Stimulated activated CD8-positive, alpha-beta memory T cell treated with anti-CD3 and anti-CD28 coated beads, Interleukin-7, amount 100 ng/mL, for 4 hours (primary cell): ENCODE results near the gene IGFBP6.

Experiments used
- DNase-seq, 2 donors: peaks; one replicate each; pipeline ENCODE4 v3.0.0-alpha.2; 2020; ENCODE audit warnings: low read depth in 2 of 2

IGFBP6 gene

GRCh38 chr12:53115891-53116648, 18.6 kb downstream of the IGFBP6 start:
- DNase-seq = no peak

GRCh38 chr12:53118751-53119300, 21.4 kb downstream of the IGFBP6 start:
- no peak for DNase-seq

DNA sequence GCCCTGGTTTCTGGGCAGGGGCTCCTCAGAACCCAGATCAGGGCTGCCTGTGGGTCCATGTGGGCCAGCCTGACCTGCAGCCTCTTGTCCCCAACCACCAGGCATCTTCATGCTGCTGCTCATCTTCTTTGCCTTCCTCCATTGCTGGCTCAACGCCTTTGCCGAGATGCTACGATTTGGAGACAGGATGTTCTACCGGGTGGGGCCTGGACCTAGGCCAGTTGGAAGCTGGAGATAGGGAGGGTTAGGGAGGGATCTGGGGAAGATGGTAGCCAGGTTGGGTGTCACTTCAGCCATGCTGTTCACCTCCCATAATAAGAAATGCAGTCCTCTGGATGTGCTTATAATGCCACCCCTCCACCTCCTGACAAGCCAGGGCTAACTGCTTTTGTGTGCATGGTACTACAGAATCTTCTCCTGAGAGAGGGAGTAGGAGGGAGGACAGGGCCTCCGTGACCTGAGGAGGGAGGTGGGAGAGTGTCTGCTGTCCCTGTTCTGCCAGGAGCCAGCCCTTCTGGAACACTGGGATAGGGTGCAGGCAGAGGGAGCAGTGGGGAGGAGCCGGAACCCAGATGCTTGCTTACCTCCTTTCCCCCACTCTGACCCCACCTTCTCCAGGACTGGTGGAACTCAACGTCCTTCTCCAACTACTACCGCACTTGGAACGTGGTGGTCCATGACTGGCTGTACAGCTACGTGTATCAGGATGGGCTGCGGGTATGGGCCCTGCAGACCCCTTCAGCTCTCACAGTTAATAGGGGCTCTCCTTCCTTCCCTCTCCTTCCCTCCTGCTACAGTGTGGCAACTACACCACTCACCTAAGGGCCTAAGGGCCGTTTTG, 23.4 kb downstream of the IGFBP6 start:
- DNase-seq = no peak

DNA sequence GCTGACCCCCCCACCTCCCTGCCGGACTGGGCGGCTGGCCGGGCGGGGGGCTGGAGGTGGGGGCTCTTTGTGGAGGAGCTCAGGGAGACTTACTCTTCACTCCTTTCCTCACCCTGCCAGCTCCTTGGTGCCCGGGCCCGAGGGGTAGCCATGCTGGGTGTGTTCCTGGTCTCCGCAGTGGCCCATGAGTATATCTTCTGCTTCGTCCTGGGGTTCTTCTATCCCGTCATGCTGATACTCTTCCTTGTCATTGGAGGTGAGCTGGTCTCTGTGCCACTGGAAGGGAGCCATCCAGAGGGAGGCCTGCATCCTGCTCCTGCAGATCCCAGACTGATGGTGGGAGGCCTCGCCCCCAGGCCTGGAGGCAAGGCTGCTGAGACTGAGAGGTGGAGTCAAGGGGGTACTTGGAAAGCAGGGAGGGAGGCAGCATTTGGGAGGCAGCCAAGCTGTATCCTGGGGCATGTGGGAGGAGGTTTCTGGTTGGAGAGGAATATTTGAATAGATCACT, 25.5 kb downstream of the IGFBP6 start:
- DNase-seq = no peak

DNA sequence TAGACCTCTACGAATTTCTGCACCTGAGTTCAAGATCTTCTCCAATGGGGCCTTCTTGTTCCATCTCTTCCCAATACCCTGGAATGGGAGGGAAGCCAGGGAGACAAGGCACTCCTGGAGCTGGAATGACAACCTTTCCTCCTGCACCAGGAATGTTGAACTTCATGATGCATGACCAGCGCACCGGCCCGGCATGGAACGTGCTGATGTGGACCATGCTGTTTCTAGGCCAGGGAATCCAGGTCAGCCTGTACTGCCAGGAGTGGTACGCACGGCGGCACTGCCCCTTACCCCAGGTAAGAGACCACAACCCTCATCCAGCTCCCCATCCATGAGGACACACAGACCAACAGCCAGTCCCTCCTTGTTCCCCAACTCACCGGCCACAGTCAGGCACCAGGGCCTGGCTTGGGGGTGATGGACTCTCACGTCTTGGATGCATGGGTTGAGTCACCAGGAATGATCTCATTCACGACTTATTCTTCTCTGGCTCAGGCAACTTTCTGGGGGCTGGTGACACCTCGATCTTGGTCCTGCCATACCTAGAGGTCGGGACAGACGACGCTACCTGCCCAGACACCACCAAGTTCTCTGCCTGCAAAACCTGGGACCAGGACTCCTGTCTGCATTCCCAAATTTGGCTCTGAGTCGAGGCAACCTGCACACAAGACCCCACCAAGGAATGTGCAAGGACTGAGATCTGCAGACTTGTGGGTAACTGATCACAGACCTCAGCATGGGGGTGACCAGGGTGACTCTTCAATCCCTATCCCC, 26.3 kb downstream of the IGFBP6 start:
- DNase-seq = no peak

DNA sequence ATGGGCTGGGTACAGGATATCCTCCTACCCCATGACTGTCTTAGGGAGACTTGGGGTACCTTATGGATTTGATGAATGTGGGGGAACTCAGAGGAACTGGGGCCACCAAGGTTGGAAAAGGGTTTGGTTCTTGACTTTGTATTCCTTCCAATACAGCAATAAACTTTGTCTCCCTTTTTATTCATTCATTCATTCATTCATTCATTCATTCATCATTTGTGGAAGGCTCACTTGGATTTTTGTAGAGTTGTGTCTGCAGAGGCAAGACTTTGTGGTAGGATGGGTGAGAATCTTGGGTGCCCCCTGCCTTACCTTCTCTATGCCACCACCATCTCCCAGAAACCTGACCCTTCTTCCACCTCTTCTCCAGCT, 26.9 kb downstream of the IGFBP6 start:
- DNase-seq = no peak

DNA sequence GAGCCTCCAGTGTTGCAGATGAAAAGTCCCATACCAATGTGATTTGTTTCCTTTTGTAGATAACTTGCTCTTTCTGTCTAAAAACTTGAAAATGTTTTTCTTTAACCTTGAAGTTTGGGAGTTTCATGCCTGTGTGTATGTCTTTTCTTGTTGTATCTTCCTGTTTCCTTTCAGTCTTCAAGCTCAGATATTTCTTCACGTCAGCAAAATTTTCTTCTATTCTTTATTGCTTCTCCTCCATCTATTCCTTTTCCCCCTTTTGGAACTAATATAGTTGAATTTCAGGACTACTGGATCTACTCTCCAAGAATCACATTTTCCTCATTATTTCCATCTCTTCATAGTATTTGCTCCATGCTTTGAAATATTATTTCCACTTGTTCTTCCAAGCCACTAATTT, 29.7 kb downstream of the IGFBP6 start:
- DNase-seq = no peak

- DNase-seq = no peak
Measured at GRCh38 chr12:53128780-53129569, 31.5 kb downstream of the IGFBP6 start.

GRCh38 chr12:53131844-53132243, 34.4 kb downstream of the IGFBP6 start:
- DNase-seq = no peak

GRCh38 chr12:53133722-53134121, 36.3 kb downstream of the IGFBP6 start:
- DNase-seq = no peak

GRCh38 chr12:53143355-53143754, 45.9 kb downstream of the IGFBP6 start:
- DNase-seq = no peak

DNA sequence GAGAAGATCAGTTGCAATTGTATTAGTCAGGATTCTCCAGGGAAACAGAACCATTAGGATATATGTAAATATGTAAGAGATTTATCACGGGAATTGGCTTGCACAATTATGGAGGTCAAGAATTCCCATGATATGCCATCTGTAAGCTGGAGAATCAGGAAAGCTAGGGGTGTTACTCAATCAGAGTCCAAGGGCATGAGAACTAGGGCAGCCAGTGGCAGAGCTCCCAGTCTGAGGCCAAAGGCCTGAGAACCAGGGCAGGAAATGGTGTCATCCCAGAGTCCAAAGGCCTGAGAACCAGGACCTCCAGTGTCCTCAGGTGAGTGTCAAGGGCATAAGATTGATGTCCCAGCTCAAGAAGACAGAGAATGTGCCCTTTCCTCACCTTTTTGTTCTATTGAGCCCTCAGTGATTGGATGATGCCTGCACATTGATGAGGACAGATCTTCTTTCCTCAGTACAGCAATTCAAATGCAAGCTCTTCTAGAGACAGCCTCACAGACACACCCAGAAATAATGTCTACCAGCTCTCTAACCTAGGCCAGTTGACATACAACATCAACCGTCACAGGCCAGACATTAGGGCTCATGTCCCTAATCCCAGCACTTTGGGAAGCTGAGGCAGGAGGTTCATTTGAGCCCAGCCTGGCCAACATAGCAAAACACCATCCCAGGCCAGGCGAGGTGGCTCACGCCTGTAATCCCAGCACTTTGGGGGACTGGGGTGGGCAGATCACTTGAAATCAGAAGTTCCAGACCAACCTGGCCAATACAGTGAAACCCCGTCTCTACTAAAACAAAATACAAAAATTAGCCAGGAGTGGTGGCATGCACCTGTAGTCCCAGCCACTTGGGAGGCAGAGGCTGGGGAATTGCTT, 48.2 kb downstream of the IGFBP6 start:
- no peak for DNase-seq

DNA sequence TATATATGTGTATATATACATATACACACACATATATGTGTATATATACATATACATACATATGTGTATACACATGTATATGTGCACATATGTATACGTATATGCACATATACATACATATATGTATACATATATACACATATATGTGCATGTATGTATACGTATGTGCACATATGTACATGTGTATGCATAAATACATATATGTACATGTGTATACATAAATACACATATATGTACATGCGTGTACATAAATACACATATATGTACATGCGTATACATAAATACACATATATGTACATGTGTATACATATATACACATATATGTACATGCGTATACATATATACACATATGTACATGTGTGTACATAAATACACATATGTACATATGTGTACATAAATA, 49.7 kb downstream of the IGFBP6 start:
- DNase-seq = no peak

DNA sequence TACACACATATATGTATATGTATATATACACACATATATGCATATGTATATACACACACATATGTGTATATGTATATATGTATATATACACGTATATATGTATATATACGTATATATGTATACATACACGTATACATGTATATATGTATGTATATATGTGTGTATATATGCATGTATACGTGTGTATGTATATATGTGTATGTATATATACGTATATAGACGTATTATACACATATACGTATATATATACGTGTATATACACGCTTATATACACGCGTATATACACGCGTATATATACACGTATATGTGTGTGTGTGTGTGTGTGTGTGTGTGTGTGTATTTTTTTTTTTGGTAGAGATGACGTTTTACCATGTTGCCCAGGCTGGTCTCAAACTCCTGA, 50.2 kb downstream of the IGFBP6 start:
- no peak for DNase-seq

- DNase-seq = no peak
Measured at GRCh38 chr12:53151039-53151438, 53.6 kb downstream of the IGFBP6 start.
